Bone marrow (tissue), 2 donors: ENCODE data around the gene PHF20.
"Not testable (repeated sequence)": the region's sequence is repeated elsewhere in the genome, so short reads cannot be mapped to it uniquely, and the experiment has no call there.

Experiments used
- DNase-seq, 2 donors: peaks; one replicate each; lab custom pipeline; 2025; lab: John Stamatoyannopoulos, UW

PHF20 gene

GRCh38 chr20:35839904-35840303, 68.1 kb downstream of the PHF20 start:
- no peak for DNase-seq

DNA sequence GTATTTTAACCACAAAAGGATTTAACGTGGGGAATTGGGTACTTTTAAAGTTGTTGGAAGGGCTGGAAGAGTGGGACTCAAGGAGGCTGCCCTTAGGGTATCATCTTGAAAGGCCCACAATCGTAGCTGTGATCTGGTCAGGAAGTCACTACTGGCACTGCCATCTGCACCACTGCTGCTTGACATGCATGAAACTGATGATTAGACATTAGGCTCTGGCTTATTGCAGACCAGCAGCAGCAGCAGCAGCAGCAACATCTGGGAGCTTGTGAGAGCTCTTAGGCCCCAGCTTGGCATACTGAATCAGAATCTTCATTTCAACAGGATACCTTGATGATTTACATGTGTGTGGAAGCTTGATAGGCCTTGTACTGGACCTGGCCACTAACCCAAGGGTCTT, 68.6 kb downstream of the PHF20 start:
- no peak for DNase-seq

- DNase-seq, result no peak
Measured at GRCh38 chr20:35842361-35842760, 70.5 kb downstream of the PHF20 start.

GRCh38 chr20:35843894-35844293, 72.1 kb downstream of the PHF20 start:
- DNase-seq, result not testable (repeated sequence)

DNA sequence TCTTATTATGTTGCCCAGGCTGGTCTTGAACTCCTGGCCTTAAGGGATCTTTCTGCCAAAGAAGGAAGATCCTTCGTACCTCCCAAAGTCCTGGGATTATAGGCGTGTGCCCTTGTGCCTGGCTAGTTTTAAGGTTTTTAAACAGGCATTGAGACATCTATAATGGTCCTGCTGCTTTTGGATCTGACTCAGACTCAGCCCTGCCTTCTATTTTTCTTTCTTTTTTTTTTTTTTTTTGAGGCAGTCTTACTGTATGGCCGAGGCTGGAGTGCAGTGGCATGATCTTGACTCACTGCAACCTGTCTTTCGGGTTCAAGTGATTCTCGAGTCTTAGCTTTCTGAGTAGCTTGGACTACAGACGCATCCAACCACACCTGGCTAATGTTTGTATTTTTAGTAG, 73.7 kb downstream of the PHF20 start:
- no peak for DNase-seq

GRCh38 chr20:35849706-35850105, 77.9 kb downstream of the PHF20 start:
- peak in 1 of 2 donors; percentile 13 for DNase-seq

DNA sequence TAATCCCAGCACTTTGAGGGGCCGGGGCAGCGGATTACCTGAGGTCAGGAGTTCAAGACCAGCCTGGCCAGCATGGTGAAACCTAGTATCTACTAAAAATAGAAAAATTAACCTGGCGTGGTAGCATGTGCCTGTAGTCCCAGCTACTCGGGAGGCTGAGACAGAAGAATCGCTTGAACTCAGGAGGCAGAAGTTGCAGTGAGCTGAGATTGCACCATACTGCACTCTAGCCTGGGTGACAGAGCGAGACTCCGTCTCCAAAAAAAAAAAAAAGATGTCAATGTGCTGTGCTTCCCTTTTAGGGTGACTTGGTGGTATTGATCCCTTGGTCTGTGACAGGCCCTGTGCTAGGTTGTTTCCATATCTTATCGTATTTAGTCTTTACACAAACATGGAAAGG, 79.8 kb downstream of the PHF20 start:
- DNase-seq, result not testable (repeated sequence)

- DNase-seq, result no peak
Measured at GRCh38 chr20:35854713-35855348, 83.0 kb downstream of the PHF20 start.

GRCh38 chr20:35855641-35856040, 83.8 kb downstream of the PHF20 start:
- DNase-seq, result not testable (repeated sequence)

GRCh38 chr20:35856866-35857265, 85.1 kb downstream of the PHF20 start:
- DNase-seq, result no peak

DNA sequence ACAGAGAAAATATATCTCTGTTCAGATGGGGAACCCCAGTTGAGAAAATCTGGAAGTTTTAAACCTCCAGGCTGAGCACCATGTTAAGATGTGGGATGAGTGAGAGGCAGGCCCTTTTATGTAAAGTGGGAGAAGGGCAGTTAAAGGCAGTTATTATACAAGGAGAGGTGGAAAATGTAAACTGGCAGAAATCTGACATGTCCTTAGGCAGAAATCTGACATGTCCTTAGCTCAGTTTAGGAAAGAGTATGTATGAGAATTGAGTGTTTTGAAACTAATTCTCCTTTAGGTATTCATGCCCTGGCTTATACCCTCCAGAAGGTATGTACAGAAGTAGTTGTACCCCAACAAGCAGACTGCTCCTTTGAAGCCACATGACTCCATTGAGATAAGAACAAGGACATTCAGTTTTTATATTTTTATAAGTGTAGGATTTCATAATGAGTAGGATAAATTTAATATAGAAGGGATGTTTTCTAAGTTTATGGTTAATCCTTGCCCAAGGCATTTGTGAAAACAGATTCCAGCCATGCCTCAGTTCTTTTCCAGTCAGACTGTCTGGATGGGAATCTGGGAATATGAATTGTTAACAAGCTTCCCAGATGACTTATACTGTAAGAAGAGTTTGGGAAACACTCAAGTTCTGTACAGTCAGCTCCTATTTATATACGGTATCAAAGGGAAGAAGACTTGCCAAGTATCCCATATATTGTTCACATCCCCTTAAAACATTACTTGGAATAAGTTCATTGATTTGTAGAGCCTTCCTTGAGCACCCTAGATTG, 94.8 kb downstream of the PHF20 start:
- no peak for DNase-seq

DNA sequence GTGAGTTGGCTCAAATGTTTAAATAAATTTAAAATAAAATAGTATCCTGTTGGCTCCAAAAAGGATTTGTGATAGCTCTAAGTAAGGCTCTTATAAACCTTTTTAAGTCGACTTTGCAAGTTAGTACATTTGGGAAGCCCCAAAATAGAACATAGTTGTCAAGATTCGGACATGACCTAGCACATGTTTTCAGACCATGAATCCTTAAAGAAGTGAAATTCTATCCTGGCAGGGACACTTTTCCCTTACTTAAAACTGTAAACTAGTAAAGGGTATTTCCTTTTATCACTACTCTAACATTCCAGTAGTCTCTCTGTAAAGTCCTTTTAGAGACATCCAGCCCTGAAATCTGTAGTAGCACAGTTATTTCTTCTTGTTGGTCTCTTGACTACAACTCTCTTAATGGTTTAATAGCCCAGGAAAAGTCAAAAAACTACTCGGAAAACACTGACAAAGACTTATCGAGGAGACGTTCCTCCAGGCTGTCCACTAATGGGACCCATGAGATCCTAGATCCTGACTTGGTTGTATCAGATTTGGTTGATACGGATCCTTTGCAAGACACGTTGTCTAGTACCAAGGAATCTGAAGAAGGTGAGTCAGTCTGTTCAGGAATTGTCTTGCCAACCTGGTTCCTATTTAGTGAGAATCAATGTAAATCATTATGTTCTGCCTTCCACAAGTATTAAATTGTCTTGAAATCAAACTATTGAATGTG, 98.9 kb downstream of the PHF20 start:
- no peak for DNase-seq

- DNase-seq, result no peak
Measured at GRCh38 chr20:35871259-35871771, 99.5 kb downstream of the PHF20 start.

- DNase-seq, result no peak
Measured at GRCh38 chr20:35876033-35876320, 104.2 kb downstream of the PHF20 start.

GRCh38 chr20:35877611-35878010, 105.8 kb downstream of the PHF20 start:
- no peak for DNase-seq

- no peak for DNase-seq
Measured at GRCh38 chr20:35878113-35878625, 106.4 kb downstream of the PHF20 start.

DNA sequence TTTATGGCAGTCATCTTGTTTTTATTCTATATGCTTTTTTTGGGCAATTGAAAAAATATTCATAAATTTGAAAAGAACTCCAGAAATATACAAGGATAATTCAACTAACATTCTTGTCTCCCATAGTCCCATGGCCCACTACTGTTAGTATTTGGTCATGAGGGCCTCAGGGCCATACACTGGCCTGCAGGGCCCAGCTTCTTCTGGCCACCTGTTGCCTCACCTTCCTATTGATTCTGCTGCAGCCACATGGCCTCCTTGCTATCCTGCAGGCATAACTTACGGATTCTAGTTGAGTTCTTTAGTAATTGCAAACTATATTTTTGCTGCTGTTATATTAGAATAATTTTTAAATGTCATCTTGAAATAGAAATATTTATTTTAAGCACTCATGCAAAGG, 109.9 kb downstream of the PHF20 start:
- DNase-seq, result no peak

DNA sequence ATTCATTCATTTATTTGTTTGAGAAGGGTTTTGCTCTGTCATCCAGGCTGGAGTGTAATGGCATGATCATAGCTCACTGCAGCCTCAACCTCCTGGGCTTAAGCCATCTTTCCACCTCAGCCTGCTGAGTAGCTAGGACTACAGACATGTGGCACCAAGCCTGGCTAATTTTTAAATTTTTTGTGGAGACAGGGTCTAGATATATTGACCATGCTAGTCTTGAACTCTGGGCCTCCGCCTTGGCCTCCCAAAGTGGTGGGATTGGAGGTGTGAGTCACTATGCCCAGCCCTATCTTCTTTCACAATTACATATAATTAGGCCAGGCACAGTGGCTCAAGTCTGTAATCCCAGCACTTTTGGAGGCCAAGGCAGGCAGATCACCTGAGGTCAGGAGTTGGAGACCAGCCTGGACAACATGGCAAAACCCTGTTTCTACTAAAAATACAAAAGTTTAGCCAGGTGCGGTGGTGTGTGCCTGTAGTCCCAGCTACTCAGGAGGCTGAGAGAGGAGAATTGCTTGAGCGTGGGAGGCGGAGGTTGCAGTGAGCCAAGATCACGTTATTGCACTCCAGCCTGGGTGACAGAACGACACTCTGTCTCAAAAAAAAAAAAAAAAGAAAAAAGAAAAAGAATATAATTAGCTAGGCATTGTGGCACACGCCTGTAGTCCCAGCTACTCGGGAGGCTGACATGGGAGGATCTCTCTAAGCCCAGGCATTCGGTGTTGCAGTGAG, 110.8 kb downstream of the PHF20 start:
- not testable (repeated sequence) for DNase-seq

- DNase-seq, result no peak
Measured at GRCh38 chr20:35883336-35883777, 111.5 kb downstream of the PHF20 start.

DNA sequence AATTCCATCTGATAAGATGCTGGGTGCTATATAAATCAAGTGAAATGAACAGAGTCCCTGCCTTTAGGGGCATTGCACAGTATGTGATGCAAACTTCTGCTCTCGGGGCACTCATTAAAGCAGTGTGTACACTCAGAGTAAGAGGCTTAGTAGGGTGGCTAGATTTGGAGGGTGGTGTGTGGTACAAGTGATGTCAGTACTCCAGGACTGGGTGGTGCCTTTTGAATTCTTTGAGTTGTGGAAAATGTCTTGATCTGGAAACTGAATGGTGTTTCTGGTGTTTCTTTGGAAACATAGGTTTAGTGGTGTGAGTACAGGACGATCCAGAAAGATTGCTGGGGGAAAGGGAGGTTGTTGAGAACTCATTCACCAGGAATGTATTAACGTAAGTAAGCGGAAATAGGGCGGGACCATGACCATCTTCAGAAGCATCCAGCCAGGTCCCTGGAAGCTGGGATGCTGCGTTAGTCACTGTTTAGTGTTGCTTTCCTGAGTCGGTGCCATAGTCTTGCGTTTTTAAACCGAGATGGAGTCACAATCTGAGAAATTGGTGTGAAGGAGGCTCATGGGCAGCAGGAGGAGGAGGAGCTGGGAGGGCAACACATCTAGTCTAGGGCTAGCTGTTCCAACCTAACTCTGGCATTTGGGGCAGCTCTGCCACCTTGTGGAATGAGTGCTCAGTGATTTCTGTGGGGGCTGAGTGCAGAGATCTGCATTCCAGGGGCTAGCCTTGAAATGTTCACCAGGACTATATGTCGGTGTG, 112.1 kb downstream of the PHF20 start:
- peak in 1 of 2 donors; percentile 58 for DNase-seq

- no peak for DNase-seq
Measured at GRCh38 chr20:35884541-35884865, 112.7 kb downstream of the PHF20 start.
